ENCODE measurements around the gene SCRT2.
"Not testable (repeated sequence)": the region's sequence is repeated elsewhere in the genome, so short reads cannot be mapped to it uniquely, and the experiment has no call there.

SCRT2 gene

DNA sequence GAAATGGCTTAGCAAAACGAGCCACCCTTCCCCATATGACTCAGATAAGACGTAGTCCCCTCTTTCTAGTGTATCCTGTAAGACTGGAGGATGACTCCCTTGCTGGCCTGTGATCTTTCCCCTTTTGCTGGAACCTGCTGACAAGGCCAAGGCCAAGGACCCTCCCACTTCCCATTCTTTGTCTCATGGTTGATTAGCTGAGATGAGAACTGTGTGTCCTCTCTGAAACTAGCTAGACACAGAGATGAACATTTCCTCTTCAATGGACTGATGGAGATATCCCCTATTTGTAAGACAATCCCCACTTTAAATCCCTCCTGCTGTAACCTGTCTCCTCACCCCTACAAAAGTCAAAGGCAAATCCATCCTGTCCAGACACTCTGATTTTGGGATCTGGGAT is 33.4 kb upstream of the SCRT2 start:
- ATAC-seq = no peak
- H3K27ac Mint-ChIP-seq = no peak overlapping the region
- H3K36me3 Mint-ChIP-seq = peaks cover 7% of the 10 kb centered on the region
- no peak overlapping the region for H3K4me3 Mint-ChIP-seq
- H3K9me3 Mint-ChIP-seq = peaks cover 11% of the 10 kb centered on the region
- H3K4me1 Mint-ChIP-seq = no peaks in the 10 kb centered on the region
- H3K27me3 Mint-ChIP-seq = peaks cover 53% of the 10 kb centered on the region

GRCh38 chr20:707451-708110 is 32.0 kb upstream of the SCRT2 start:
- Mint-ChIP-seq H3K4me1 (no peaks in the 10 kb centered on the region), H3K27ac (no peak overlapping the region), H3K4me3 (no peak overlapping the region), H3K27me3 (peaks cover 53% of the 10 kb centered on the region), H3K9me3 (peaks cover 5% of the 10 kb centered on the region), H3K36me3 (peaks cover 7% of the 10 kb centered on the region)
- ATAC-seq = no peak

DNA sequence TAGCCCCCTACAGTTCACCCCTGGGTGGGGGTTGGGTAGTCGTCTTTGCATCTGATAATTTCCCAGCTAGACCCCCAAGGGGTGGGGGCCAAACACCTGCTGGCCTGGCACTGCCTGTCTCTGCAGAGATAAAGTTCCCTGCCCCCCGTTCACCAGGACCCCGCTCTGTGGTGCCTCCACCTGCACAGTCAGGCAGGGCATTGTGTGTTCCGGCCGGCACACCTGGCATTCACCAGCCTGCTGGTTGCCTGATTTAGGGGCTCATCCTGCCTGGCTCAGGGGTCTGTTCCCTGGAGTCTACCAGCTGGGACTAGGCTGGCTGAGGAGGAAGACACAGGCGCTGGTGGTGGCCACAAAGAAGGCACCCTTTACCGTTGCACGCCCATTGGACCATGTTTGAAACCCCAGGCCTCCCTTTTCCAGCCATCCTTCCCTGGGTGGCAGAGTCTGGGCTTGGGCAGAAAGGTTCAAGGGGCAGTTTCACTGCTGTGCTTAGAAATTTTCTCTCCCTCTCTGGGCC is 30.8 kb upstream of the SCRT2 start:
- no peak for ATAC-seq
- Mint-ChIP-seq H3K4me1 (no peaks in the 10 kb centered on the region), H3K9me3 (peaks cover 5% of the 10 kb centered on the region), H3K36me3 (peaks cover 7% of the 10 kb centered on the region), H3K27ac (no peak overlapping the region), H3K27me3 (peaks cover 50% of the 10 kb centered on the region), H3K4me3 (no peak overlapping the region)

GRCh38 chr20:704726-705125 is 29.1 kb upstream of the SCRT2 start:
- Mint-ChIP-seq H3K36me3 (peaks cover 7% of the 10 kb centered on the region), H3K4me1 (no peaks in the 10 kb centered on the region), H3K27me3 (peaks cover 50% of the 10 kb centered on the region), H3K9me3 (peaks cover 5% of the 10 kb centered on the region), H3K27ac (no peak overlapping the region), H3K4me3 (no peak overlapping the region)
- no peak for ATAC-seq

DNA sequence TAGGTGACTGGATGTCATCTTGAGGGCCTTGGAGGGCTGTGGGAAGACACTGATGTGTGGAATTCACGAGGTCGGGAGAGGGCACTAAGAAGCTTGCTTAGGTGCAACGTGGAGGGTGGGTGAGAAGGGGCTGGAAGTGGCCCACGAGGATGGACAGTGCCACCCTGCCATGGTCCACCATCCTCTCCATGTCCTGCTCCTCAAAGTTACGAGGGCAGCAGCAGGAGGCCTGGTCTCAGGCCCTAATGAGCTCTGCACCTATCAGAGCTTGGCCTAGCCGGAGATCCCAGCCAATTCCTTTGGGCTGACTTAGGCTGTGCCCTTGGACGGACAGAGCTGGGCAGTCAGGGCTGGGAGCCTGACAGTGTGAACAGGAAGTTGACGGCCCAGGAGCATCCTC is 27.8 kb upstream of the SCRT2 start:
- H3K4me3 Mint-ChIP-seq = no peak overlapping the region
- H3K27ac Mint-ChIP-seq = no peak overlapping the region
- no peak for ATAC-seq
- no peaks in the 10 kb centered on the region for H3K9me3 Mint-ChIP-seq
- no peaks in the 10 kb centered on the region for H3K36me3 Mint-ChIP-seq
- H3K4me1 Mint-ChIP-seq = no peaks in the 10 kb centered on the region
- H3K27me3 Mint-ChIP-seq = peaks cover 42% of the 10 kb centered on the region

- peaks cover 42% of the 10 kb centered on the region for H3K27me3 Mint-ChIP-seq
- no peak for ATAC-seq
- no peak overlapping the region for H3K4me3 Mint-ChIP-seq
- H3K4me1 Mint-ChIP-seq = no peaks in the 10 kb centered on the region
- no peak overlapping the region for H3K27ac Mint-ChIP-seq
- no peaks in the 10 kb centered on the region for H3K36me3 Mint-ChIP-seq
- no peaks in the 10 kb centered on the region for H3K9me3 Mint-ChIP-seq
Measured at GRCh38 chr20:703006-703405, 27.4 kb upstream of the SCRT2 start.

GRCh38 chr20:701401-702129 is 26.0 kb upstream of the SCRT2 start:
- no peak for ATAC-seq
- Mint-ChIP-seq H3K4me1 (no peaks in the 10 kb centered on the region), H3K9me3 (no peaks in the 10 kb centered on the region), H3K36me3 (no peaks in the 10 kb centered on the region), H3K27me3 (peaks cover 34% of the 10 kb centered on the region), H3K27ac (no peak overlapping the region), H3K4me3 (no peak overlapping the region)

GRCh38 chr20:699811-700338 is 24.3 kb upstream of the SCRT2 start:
- no peak for ATAC-seq
- no peaks in the 10 kb centered on the region for H3K36me3 Mint-ChIP-seq
- no peak overlapping the region for H3K27ac Mint-ChIP-seq
- no peaks in the 10 kb centered on the region for H3K4me1 Mint-ChIP-seq
- H3K27me3 Mint-ChIP-seq = peaks cover 20% of the 10 kb centered on the region
- no peaks in the 10 kb centered on the region for H3K9me3 Mint-ChIP-seq
- no peak overlapping the region for H3K4me3 Mint-ChIP-seq

GRCh38 chr20:699342-699741 is 23.7 kb upstream of the SCRT2 start:
- H3K4me1 Mint-ChIP-seq = no peaks in the 10 kb centered on the region
- H3K27me3 Mint-ChIP-seq = peaks cover 20% of the 10 kb centered on the region
- no peak for ATAC-seq
- no peak overlapping the region for H3K4me3 Mint-ChIP-seq
- no peak overlapping the region for H3K27ac Mint-ChIP-seq
- no peaks in the 10 kb centered on the region for H3K36me3 Mint-ChIP-seq
- no peaks in the 10 kb centered on the region for H3K9me3 Mint-ChIP-seq

DNA sequence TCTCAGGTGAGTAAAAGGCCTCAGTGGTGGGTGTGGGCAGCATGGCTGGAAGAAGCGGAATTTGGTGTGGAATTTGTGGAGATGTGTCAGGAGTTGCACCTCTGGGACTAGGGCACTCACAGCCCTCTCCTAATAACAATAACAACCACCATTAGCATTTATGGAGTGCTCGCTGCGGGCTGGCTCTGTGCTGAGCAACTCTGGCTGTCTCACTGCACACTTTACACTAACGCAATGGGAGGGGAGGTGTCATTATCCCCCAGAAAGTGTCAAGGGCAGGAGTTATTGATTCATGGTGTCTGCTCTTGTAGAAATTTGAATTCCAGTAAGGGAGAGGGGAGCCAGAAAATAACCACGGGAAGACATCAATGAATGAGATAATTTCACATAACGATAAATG is 22.7 kb upstream of the SCRT2 start:
- H3K4me1 Mint-ChIP-seq = no peaks in the 10 kb centered on the region
- H3K36me3 Mint-ChIP-seq = no peaks in the 10 kb centered on the region
- no peak overlapping the region for H3K27ac Mint-ChIP-seq

GRCh38 chr20:697826-698225 is 22.2 kb upstream of the SCRT2 start:
- Mint-ChIP-seq H3K4me3 (no peak overlapping the region), H3K27ac (no peak overlapping the region), H3K36me3 (no peaks in the 10 kb centered on the region), H3K9me3 (no peaks in the 10 kb centered on the region), H3K4me1 (no peaks in the 10 kb centered on the region), H3K27me3 (peaks cover 20% of the 10 kb centered on the region)
- ATAC-seq = no peak

More for the DNA sequence above, 22.7 kb upstream of the SCRT2 start:
- no peak for ATAC-seq
- H3K9me3 Mint-ChIP-seq = no peaks in the 10 kb centered on the region
- H3K4me3 Mint-ChIP-seq = no peak overlapping the region
- peaks cover 20% of the 10 kb centered on the region for H3K27me3 Mint-ChIP-seq

- no peaks in the 10 kb centered on the region for H3K9me3 Mint-ChIP-seq
- peaks cover 21% of the 10 kb centered on the region for H3K27me3 Mint-ChIP-seq
- ATAC-seq = no peak
- H3K4me3 Mint-ChIP-seq = no peak overlapping the region
- H3K27ac Mint-ChIP-seq = no peak overlapping the region
- H3K36me3 Mint-ChIP-seq = no peaks in the 10 kb centered on the region
- no peaks in the 10 kb centered on the region for H3K4me1 Mint-ChIP-seq
Measured at GRCh38 chr20:695165-695866, 19.7 kb upstream of the SCRT2 start.

DNA sequence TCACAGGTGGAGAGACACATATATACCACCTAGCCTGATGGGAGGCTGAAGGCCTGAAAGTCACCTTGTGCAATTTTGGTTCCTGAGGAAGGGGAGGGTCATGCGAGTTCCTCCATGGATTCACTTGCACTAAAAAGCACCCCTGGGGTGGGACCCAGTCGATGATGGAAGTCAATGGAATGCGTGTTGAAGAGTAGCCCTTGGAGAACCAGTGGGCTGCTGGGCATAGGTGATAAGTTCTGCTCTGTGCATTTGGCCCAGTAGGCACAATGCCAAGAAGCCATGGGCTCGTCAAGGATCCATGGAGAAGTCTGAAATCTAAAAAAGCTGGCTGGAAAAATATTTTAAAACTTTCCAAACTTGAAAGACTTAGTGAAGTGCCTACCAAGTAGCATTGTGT is 18.9 kb upstream of the SCRT2 start:
- ATAC-seq = no peak

DNA sequence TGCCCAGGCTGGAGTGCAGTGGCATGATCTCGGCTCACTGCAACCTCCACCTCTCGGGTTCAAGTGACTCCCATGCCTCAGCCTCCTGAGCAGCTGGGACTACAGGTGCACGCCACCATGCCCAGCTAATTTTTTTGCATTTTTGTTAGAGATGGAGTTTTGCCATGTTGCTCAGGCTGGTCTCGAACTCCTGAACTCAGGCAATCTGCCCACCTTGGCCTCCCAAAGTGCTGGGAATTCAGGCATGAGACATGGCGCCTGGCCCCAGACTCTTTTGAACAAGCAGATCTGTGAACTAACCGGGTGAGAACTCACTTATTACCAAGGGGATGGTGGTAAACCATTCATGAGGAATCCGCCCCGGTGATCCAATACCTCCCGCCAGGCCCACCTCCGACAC is 18.2 kb upstream of the SCRT2 start:
- H3K27me3 Mint-ChIP-seq = peaks cover 25% of the 10 kb centered on the region
- ATAC-seq, H3K27ac Mint-ChIP-seq, H3K36me3 Mint-ChIP-seq, H3K4me1 Mint-ChIP-seq, H3K4me3 Mint-ChIP-seq, H3K9me3 Mint-ChIP-seq: not testable (repeated sequence)

More for the DNA sequence above, 18.9 kb upstream of the SCRT2 start:
- Mint-ChIP-seq H3K27ac (no peak overlapping the region), H3K9me3 (no peaks in the 10 kb centered on the region), H3K27me3 (peaks cover 20% of the 10 kb centered on the region), H3K4me1 (no peaks in the 10 kb centered on the region), H3K4me3 (no peak overlapping the region), H3K36me3 (no peaks in the 10 kb centered on the region)

GRCh38 chr20:692044-692443 is 16.4 kb upstream of the SCRT2 start:
- Mint-ChIP-seq H3K27me3 (peaks cover 42% of the 10 kb centered on the region), H3K27ac (no peak overlapping the region), H3K36me3 (no peaks in the 10 kb centered on the region), H3K4me3 (no peak overlapping the region), H3K9me3 (no peaks in the 10 kb centered on the region), H3K4me1 (no peaks in the 10 kb centered on the region)
- ATAC-seq = no peak
